CD4-positive, alpha-beta T cell treated with Interleukin-12 subunit alpha and Interleukin-12 subunit beta, for 1 hour (primary cell): ENCODE results near the gene ST6GALNAC6.
"Not testable (repeated sequence)": the region's sequence is repeated elsewhere in the genome, so short reads cannot be mapped to it uniquely, and the experiment has no call there.

Experiments used
- DNase-seq: peaks from one replicate; pipeline ENCODE4 v3.0.0-alpha.2; 2020

Gene ST6GALNAC6

GRCh38 chr9:127852829-127853228 lies 46.6 kb downstream of the ST6GALNAC6 start:
- no peak for DNase-seq

GRCh38 chr9:127850286-127850830 lies 49.0 kb downstream of the ST6GALNAC6 start:
- no peak for DNase-seq

GRCh38 chr9:127848756-127849504 lies 50.5 kb downstream of the ST6GALNAC6 start:
- no peak for DNase-seq

- no peak for DNase-seq
These were observed 51.3 kb downstream of the ST6GALNAC6 start for GRCh38 chr9:127847833-127848755.

GRCh38 chr9:127847178-127847510 lies 52.3 kb downstream of the ST6GALNAC6 start:
- no peak for DNase-seq

GRCh38 chr9:127846443-127847177 lies 52.8 kb downstream of the ST6GALNAC6 start:
- no peak for DNase-seq

- DNase-seq: not testable (repeated sequence)
These were observed 53.8 kb downstream of the ST6GALNAC6 start for GRCh38 chr9:127845619-127846018.

GRCh38 chr9:127844821-127845359 lies 54.5 kb downstream of the ST6GALNAC6 start:
- DNase-seq: no peak

GRCh38 chr9:127841087-127841835 lies 58.1 kb downstream of the ST6GALNAC6 start:
- no peak for DNase-seq

GRCh38 chr9:127838375-127839078 lies 60.9 kb downstream of the ST6GALNAC6 start:
- no peak for DNase-seq

GRCh38 chr9:127837346-127837745 lies 62.1 kb downstream of the ST6GALNAC6 start:
- DNase-seq: no peak

GRCh38 chr9:127836561-127836960 lies 62.8 kb downstream of the ST6GALNAC6 start:
- DNase-seq: not testable (repeated sequence)

- DNase-seq: peak; percentile 15
These were observed 63.3 kb downstream of the ST6GALNAC6 start for GRCh38 chr9:127835991-127836516.
